HG03108 (cell line): ENCODE data around the gene ARAP3.
"Not testable (repeated sequence)": the region's sequence is repeated elsewhere in the genome, so short reads cannot be mapped to it uniquely, and the experiment has no call there.

Experiments
- ATAC-seq: cut with Tn5 transposase; IDR thresholded peaks from one replicate; pipeline ENCODE4 v1.9.1; 2021; ENCODE audit warnings: moderate library complexity; ENCODE audit not compliant: unreplicated experiment

The ARAP3 gene

GRCh38 chr5:141618030-141618803 lies 63.8 kb downstream of the ARAP3 start:
- ATAC-seq, result peak; percentile 22

GRCh38 chr5:141617682-141618029 lies 64.4 kb downstream of the ARAP3 start:
- ATAC-seq, result no peak

DNA sequence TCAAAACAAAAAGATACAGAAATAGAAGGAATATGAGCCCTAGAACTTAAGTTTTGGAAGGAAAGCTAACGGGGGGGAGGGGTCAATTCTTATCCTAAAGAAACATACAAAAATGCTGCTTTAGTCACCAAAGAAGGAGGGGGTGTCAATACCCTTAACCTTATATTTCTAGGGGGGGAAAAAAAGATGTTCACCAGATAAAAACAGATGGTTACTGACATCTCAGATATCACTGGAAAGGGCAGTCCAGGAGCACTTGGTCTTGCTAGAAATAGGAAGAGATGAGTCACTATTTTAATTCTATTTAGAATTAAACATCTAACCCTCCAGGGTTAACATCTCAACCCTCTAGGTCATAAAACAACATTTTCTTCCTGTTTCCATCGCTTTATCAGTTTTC lies 64.9 kb downstream of the ARAP3 start:
- no peak for ATAC-seq

GRCh38 chr5:141615991-141616720 lies 65.9 kb downstream of the ARAP3 start:
- ATAC-seq, result no peak

DNA sequence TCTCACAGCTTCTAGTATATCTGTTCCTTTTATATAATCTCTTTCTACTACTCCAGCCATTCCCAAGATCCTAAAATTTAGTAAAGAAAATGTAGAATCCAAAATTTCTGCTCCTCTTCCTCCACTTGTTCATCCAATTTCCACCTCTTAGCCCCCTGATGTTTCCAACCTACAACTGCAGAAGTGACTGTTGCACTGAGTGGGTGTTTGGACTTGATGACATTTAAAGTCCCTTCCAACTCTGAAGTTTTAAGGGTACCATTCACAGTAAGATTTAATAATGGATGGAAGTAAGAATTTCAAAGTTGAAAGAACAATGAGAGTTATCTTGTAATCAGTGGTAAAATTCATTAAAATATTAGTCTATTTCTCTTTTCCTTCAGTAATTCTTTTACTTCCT lies 68.7 kb downstream of the ARAP3 start:
- ATAC-seq, result no peak

DNA sequence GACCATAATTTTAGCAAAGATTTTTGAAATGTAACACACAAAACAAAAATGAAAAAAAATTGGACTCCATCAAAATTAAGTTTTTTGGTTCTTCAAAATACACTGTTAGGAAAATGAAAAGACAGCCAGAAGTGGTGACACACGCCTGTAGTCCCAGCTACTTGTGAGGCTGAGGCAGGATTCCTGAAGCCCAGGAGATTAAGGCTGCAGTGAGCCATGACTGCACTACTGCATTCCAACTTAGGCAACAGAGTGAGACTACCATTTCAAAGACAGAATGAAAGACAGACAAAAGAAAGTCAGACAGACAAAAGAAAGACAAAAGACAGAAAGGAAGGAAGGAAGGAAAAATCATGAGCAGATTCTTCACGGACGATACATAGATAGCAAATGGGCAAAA lies 70.7 kb downstream of the ARAP3 start:
- no peak for ATAC-seq

- ATAC-seq, result not testable (repeated sequence)
These were observed 72.1 kb downstream of the ARAP3 start for GRCh38 chr5:141609921-141610320.

DNA sequence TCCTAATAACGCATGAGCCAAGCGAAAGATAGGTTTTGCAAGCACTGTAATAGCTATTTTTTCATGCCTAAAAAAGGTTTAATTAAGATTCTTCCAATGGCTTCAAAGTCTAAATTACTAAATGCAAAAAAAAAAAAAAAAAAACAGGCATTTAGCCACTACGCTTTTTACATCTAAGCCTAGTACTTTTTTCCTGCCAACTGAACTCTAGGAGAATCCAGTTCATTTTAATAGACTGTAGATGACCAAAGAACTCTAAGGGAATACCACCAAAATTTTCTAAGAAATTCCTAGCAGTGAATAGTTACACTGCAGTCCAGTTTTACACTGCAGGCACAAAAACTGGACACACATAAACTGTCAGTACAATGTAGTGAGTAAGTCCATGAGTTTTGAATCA lies 73.0 kb downstream of the ARAP3 start:
- ATAC-seq, result no peak

DNA sequence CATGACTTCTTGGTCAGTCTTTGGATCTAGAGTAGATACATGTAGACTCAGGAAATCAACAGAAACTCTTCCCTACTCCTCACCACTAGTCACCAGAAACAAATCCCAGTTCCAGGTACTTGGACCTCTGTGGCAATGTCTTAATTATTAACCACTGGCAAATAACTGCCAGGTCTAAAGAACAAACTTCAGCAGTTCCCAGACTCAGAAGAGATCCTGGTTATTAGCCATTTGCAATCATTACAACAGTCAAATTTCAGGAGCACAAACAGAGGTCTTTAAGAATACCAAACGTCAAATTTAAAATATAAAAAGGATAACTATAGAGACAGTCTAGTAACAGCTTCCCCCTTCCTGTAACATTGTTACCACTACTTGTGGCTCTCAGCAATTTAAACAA lies 73.5 kb downstream of the ARAP3 start:
- no peak for ATAC-seq

GRCh38 chr5:141608046-141608445 lies 74.0 kb downstream of the ARAP3 start:
- ATAC-seq, result no peak

- peak; percentile 88 for ATAC-seq
These were observed 76.3 kb downstream of the ARAP3 start for GRCh38 chr5:141605523-141606277.

- no peak for ATAC-seq
These were observed 77.9 kb downstream of the ARAP3 start for GRCh38 chr5:141603923-141604717.
